ENCODE results near the gene ADGRD1.
A peak's percentile ranks its signal among the peaks of the same experiment; 100 is the strongest.

ADGRD1 gene

GRCh38 chr12:131094831-131095805 is 141.4 kb downstream of the ADGRD1 start:
- H3K79me1 ChIP-seq (ENCODE audit: low read depth, low read length): no peaks in the 10 kb centered on the region
- H4K8ac ChIP-seq (ENCODE audit: low read depth, low read length): peak overlapping the region; percentile 59
- peak overlapping the region; percentile 36 for H2BK5ac ChIP-seq (ENCODE audit: low read length)
- H2AFZ ChIP-seq (ENCODE audit: low read length): no peak overlapping the region
- H3K9ac ChIP-seq (ENCODE audit: low read depth, low read length, poor library complexity): no peak overlapping the region
- no peaks in the 10 kb centered on the region for H3K9me3 ChIP-seq (replicated peaks in 1 of 2; ENCODE audit: control insufficient read depth in 2 of 2, insufficient read depth in 1 of 2, low read depth in 1 of 2, low read length in 2 of 2)
- no CpG with 5 or more reads among the region's 25 CpGs for WGBS, 2 donors (ENCODE audit: extremely low coverage in 2 of 2, insufficient read length in 2 of 2, insufficient replicate concordance in 1 of 2)
- H2BK15ac ChIP-seq (ENCODE audit: low read length): peak overlapping the region; percentile 42
- DNase-seq (ENCODE audit: low spot score): no peak
- peak overlapping the region; percentile 56 for H3K14ac ChIP-seq (ENCODE audit: low read length)
- peak overlapping the region; percentile 69 for H3K18ac ChIP-seq (ENCODE audit: low read length)
- no peak overlapping the region for H4K91ac ChIP-seq (ENCODE audit: low read depth, low read length, poor library complexity)
- H3K4me3 ChIP-seq (ENCODE audit: low read length in 2 of 2): peak overlapping the region in 1 of 2 donors; percentile 21
- H2AK5ac ChIP-seq (ENCODE audit: low read depth, low read length): peak overlapping the region; percentile 91
- H3K36me3 ChIP-seq (replicated peaks in 1 of 2; ENCODE audit: control insufficient read depth in 2 of 2, insufficient read depth in 2 of 2, low read length in 2 of 2): no peaks in the 10 kb centered on the region
- H3K27me3 ChIP-seq (ENCODE audit: control insufficient read depth in 3 of 3, insufficient read depth in 3 of 3, low read depth in 1 of 3, low read length in 3 of 3): peaks cover 0 to 15% (median 0%) of the 10 kb centered on the region in 3 experiments
- no peak overlapping the region for H3K27ac ChIP-seq (replicated peaks; ENCODE audit: low read length)
- peak overlapping the region; percentile 75 for H2BK12ac ChIP-seq (ENCODE audit: low read length)
- H3K4ac ChIP-seq (ENCODE audit: low read length): peak overlapping the region; percentile 32
- peak overlapping the region; percentile 69 for H2BK120ac ChIP-seq (ENCODE audit: low read depth, low read length)
- no peaks in the 10 kb centered on the region for H3K4me1 ChIP-seq (ENCODE audit: control insufficient read depth in 2 of 2, insufficient read depth in 1 of 2, low read depth in 1 of 2, low read length in 2 of 2)
- H3K4me2 ChIP-seq (ENCODE audit: insufficient read depth, low read length, poor library complexity, severe bottlenecking): no peak overlapping the region
- H3K23ac ChIP-seq (ENCODE audit: low read depth, low read length, poor library complexity): peak overlapping the region; percentile 53

DNA sequence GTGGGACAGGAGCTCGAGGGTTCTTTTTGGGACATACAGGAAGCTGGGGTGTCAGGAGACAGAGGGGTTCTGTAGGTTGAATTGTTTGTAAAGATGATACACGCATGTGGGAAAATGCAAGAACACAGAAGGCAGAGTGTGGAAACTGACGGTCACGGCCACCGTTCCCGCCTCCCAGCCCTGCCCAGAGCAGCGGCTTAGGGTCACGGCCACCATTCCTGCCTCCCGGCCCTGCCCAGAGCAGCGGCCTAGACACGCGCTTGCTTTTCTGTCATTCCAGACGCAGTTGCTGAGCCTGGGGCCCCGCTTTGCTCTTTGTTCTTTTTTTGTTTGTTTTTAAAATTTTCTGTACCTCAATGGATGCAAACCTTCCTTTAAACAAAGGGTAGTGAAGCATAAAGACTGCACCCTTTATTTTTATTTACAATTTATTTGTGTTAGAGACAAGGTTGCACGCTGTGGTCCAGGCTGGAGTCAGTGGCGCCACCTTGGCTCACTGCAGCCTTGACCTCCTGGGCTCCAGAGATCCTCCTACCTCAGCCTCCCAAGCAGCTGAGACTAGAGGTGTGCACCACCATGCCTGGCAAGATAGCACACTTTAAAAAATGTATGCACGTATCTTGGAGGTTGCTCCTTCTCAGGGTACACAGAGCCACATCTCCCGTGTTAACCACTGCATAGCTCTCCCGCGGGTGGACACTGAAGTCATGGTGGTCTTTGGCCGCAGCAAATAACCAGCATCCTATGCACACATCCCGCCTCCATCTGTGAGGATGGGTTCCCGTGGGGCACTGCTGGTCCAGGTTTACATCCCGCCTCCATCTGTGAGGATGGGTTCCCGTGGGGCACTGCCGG is 142.3 kb downstream of the ADGRD1 start:
- Histone ChIP-seq H4K91ac (ENCODE audit: low read depth, low read length, poor library complexity) (peak overlapping the region; percentile 64), H3K4ac (ENCODE audit: low read length) (no peak overlapping the region), H2AFZ (ENCODE audit: low read length) (no peak overlapping the region), H2BK120ac (ENCODE audit: low read depth, low read length) (no peak overlapping the region), H3K4me1 (ENCODE audit: control insufficient read depth in 2 of 2, insufficient read depth in 1 of 2, low read depth in 1 of 2, low read length in 2 of 2) (no peaks in the 10 kb centered on the region), H2BK15ac (ENCODE audit: low read length) (no peak overlapping the region), H2BK12ac (ENCODE audit: low read length) (no peak overlapping the region), H2BK5ac (ENCODE audit: low read length) (peak overlapping the region; percentile 13), H3K36me3 (replicated peaks in 1 of 2; ENCODE audit: control insufficient read depth in 2 of 2, insufficient read depth in 2 of 2, low read length in 2 of 2) (no peaks in the 10 kb centered on the region), H2AK5ac (ENCODE audit: low read depth, low read length) (peak overlapping the region; percentile 83), H3K9ac (ENCODE audit: low read depth, low read length, poor library complexity) (no peak overlapping the region), H3K4me2 (ENCODE audit: insufficient read depth, low read length, poor library complexity, severe bottlenecking) (no peak overlapping the region), H3K14ac (ENCODE audit: low read length) (peak overlapping the region; percentile 33), H3K27me3 (ENCODE audit: control insufficient read depth in 3 of 3, insufficient read depth in 3 of 3, low read depth in 1 of 3, low read length in 3 of 3) (peaks cover 0 to 15% (median 0%) of the 10 kb centered on the region in 3 experiments), H3K9me3 (replicated peaks in 1 of 2; ENCODE audit: control insufficient read depth in 2 of 2, insufficient read depth in 1 of 2, low read depth in 1 of 2, low read length in 2 of 2) (no peaks in the 10 kb centered on the region), H4K8ac (ENCODE audit: low read depth, low read length) (no peak overlapping the region), H3K79me1 (ENCODE audit: low read depth, low read length) (no peaks in the 10 kb centered on the region), H3K18ac (ENCODE audit: low read length) (peak overlapping the region; percentile 55), H3K23ac (ENCODE audit: low read depth, low read length, poor library complexity) (peak overlapping the region; percentile 53), H3K27ac (replicated peaks; ENCODE audit: low read length) (no peak overlapping the region), H3K4me3 (ENCODE audit: low read length in 2 of 2) (no peak overlapping the region)
- no peak for DNase-seq (ENCODE audit: low spot score)
- WGBS, 2 donors (ENCODE audit: extremely low coverage in 2 of 2, insufficient read length in 2 of 2, insufficient replicate concordance in 1 of 2): no CpG with 5 or more reads among the region's 26 CpGs

DNA sequence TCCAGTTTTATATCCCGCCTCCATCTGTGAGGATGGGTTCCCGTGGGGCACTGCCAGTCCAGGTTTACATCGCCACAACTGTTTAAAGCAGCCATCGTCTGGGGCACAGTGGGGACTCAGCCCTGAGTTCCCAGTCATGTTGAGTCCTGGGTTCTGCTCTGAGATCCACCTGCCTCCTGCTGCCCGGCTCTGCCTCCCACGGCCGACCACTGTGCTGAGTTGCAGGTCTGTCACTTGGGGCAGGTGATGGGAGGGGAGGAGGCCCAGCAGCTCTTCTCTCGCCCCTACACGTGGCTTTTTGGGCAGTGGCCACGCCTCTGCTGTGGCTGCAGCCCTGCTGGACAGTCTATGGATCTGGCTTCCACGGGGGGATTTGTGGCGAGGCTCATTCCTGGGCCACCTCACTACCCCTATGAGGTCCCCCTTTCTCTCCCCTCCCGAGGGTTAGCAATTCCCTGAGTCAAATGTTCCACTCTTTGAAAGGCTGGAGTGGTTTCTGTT is 143.0 kb downstream of the ADGRD1 start:
- Histone ChIP-seq H3K27ac (replicated peaks; ENCODE audit: low read length) (no peak overlapping the region), H3K18ac (ENCODE audit: low read length) (peak overlapping the region; percentile 74), H3K14ac (ENCODE audit: low read length) (peak overlapping the region; percentile 82), H2AK5ac (ENCODE audit: low read depth, low read length) (peak overlapping the region; percentile 83), H3K36me3 (replicated peaks in 1 of 2; ENCODE audit: control insufficient read depth in 2 of 2, insufficient read depth in 2 of 2, low read length in 2 of 2) (no peaks in the 10 kb centered on the region), H3K79me1 (ENCODE audit: low read depth, low read length) (no peaks in the 10 kb centered on the region), H3K4me1 (ENCODE audit: control insufficient read depth in 2 of 2, insufficient read depth in 1 of 2, low read depth in 1 of 2, low read length in 2 of 2) (no peaks in the 10 kb centered on the region), H3K4me2 (ENCODE audit: insufficient read depth, low read length, poor library complexity, severe bottlenecking) (no peak overlapping the region), H4K8ac (ENCODE audit: low read depth, low read length) (no peak overlapping the region), H3K9me3 (replicated peaks in 1 of 2; ENCODE audit: control insufficient read depth in 2 of 2, insufficient read depth in 1 of 2, low read depth in 1 of 2, low read length in 2 of 2) (no peaks in the 10 kb centered on the region), H2BK120ac (ENCODE audit: low read depth, low read length) (no peak overlapping the region), H2BK12ac (ENCODE audit: low read length) (no peak overlapping the region), H2BK5ac (ENCODE audit: low read length) (peak overlapping the region; percentile 13), H3K9ac (ENCODE audit: low read depth, low read length, poor library complexity) (no peak overlapping the region), H3K27me3 (ENCODE audit: control insufficient read depth in 3 of 3, insufficient read depth in 3 of 3, low read depth in 1 of 3, low read length in 3 of 3) (peaks cover 0 to 12% (median 0%) of the 10 kb centered on the region in 3 experiments), H2BK15ac (ENCODE audit: low read length) (peak overlapping the region; percentile 72), H3K23ac (ENCODE audit: low read depth, low read length, poor library complexity) (peak overlapping the region; percentile 18), H3K4me3 (ENCODE audit: low read length in 2 of 2) (no peak overlapping the region), H3K4ac (ENCODE audit: low read length) (no peak overlapping the region), H4K91ac (ENCODE audit: low read depth, low read length, poor library complexity) (peak overlapping the region; percentile 64), H2AFZ (ENCODE audit: low read length) (no peak overlapping the region)
- WGBS, 2 donors (ENCODE audit: extremely low coverage in 2 of 2, insufficient read length in 2 of 2, insufficient replicate concordance in 1 of 2): no CpG with 5 or more reads among the region's 13 CpGs
- DNase-seq (ENCODE audit: low spot score): no peak

Data from neuronal stem cell (in vitro differentiated cells).